Activated CD4-positive, alpha-beta memory T cell treated with anti-CD3 and anti-CD28 coated beads for 36 hours (primary cell): ENCODE measurements around the gene SHMT2. TPM values are rescaled to one million over a fixed set of nuclear protein-coding genes. Genes with fewer than 3 reads are reported as not detected.

ENCODE experiments used
- CTCF ChIA-PET: fragments of 350-600 bp; sonication (Branson Sonifier 250); formaldehyde crosslinking; loops from one replicate; lab custom pipeline; 2021; ENCODE audit warnings: antibody characterized with exemption, inconsistent platforms; lab: Charles Lee
- POLR2A ChIA-PET: fragments of 350-600 bp; sonication (Branson Sonifier 250); formaldehyde crosslinking; loops from one replicate; lab custom pipeline; 2021; ENCODE audit warnings: antibody characterized with exemption; lab: Charles Lee
- DNase-seq: peaks from one replicate; pipeline ENCODE4 v3.0.0-alpha.2; 2020
- H3K27ac Mint-ChIP-seq: one replicate; pipeline ENCODE4 v1.8.0; 2021; ENCODE audit warnings: mixed read lengths
- H3K27me3 Mint-ChIP-seq: one replicate; pipeline ENCODE4 v1.8.0; 2021; ENCODE audit warnings: mixed read lengths
- H3K36me3 Mint-ChIP-seq: one replicate; pipeline ENCODE4 v1.8.0; 2021; ENCODE audit warnings: mixed read lengths
- H3K4me1 Mint-ChIP-seq: one replicate; pipeline ENCODE4 v1.8.0; 2021; ENCODE audit warnings: low read depth, mixed read lengths
- H3K4me3 Mint-ChIP-seq: one replicate; pipeline ENCODE4 v1.8.0; 2021; ENCODE audit warnings: mild to moderate bottlenecking, mixed read lengths
- H3K9me3 Mint-ChIP-seq: one replicate; pipeline ENCODE4 v1.8.0; 2021; ENCODE audit warnings: mixed read lengths
- intact Hi-C: fragments of 100-400 bp; cut with micrococcal nuclease; formaldehyde crosslinking; loops from one replicate; pipeline ENCODE4 v1.15.1; 2023
- total RNA-seq, 2 experiments: library from RNA; stranded (reverse); gene quantifications; one replicate each; pipeline ENCODE4 v1.2.3, GENCODE V29; 2021

Gene SHMT2
- total RNA-seq, 2 experiments from 2014 or later: 401 to 404 TPM

DNA sequence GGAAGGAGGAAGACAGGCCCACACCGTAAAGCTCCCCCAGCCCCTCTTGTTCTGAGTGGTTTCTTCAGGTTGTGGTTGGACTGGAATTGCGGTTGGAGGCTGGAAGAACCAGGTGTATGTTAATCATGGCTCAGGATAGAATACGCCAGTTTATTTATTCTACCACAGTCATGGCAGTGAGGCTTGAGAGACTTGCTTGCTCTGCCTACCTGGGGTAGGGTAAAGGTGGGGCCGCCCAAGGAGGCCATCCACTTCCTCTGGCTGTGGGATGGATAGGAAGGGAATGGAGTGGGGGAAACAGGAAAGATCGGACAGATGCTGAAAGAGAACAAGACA lies 8.1 kb downstream of the SHMT2 start:
- intact Hi-C loops: loop anchor here (5.0 kb wide), 1 partner anchor 285 kb away; the partner anchor contains the start of genes DDIT3 and MBD6
- Mint-ChIP-seq H3K27me3 (peaks cover 35% of the 10 kb centered on the region), H3K9me3 (no peaks in the 10 kb centered on the region), H3K27ac (no peak overlapping the region), H3K4me1 (peaks cover 57% of the 10 kb centered on the region), H3K4me3 (peak overlapping the region; percentile 46), H3K36me3 (peaks cover 26% of the 10 kb centered on the region)
- DNase-seq: no peak
- ChIA-PET CTCF (interaction anchor here (2.3 to 15.0 kb wide), 3 partner anchors 10 to 22 kb away, joined by 8 to 447 read pairs (median 447); partner anchors contain the start of genes NXPH4, SHMT2 and STAC3), POLR2A (interaction anchor here (1.5 to 3.9 kb wide), 2 partner anchors 7 to 11 kb away, joined by 3 to 38 read pairs; partner anchors contain the start of gene SHMT2)

- peaks cover 39% of the 10 kb centered on the region for H3K27me3 Mint-ChIP-seq
- CTCF ChIA-PET: interaction anchor here (0.6 to 15.0 kb wide), 16 partner anchors 10 to 237 kb away, joined by 3 to 447 read pairs (median 4); partner anchors contain the start of genes GLI1, NXPH4, SHMT2 and STAC3
- intact Hi-C loops: loop anchor here (2.0 to 5.0 kb wide), 2 partner anchors 13 to 284 kb away; partner anchors contain the start of genes DDIT3 and MBD6
- H3K9me3 Mint-ChIP-seq: no peaks in the 10 kb centered on the region
- H3K4me1 Mint-ChIP-seq: peaks cover 56% of the 10 kb centered on the region
- DNase-seq: peak; percentile 55
- H3K36me3 Mint-ChIP-seq: peaks cover 19% of the 10 kb centered on the region
- H3K4me3 Mint-ChIP-seq: peak overlapping the region; percentile 82
- H3K27ac Mint-ChIP-seq: no peak overlapping the region
- POLR2A ChIA-PET: interaction anchor here (1.5 to 3.9 kb wide), 4 partner anchors 8 to 126 kb away, joined by 3 to 38 read pairs (median 12); partner anchors contain the start of genes SHMT2 and STAT6
Measured at GRCh38 chr12:57237932-57238853, 8.7 kb downstream of the SHMT2 start.

- peaks cover 39% of the 10 kb centered on the region for H3K27me3 Mint-ChIP-seq
- H3K27ac Mint-ChIP-seq: no peak overlapping the region
- ChIA-PET POLR2A (interaction anchor here (0.6 to 3.9 kb wide), 5 partner anchors 9 to 483 kb away, joined by 3 to 38 read pairs (median 9); partner anchors contain the start of genes SHMT2 and STAT6), CTCF (interaction anchor here (0.6 to 15.0 kb wide), 25 partner anchors 9 to 370 kb away, joined by 3 to 447 read pairs (median 4); partner anchors contain the start of genes GLI1, NXPH4, SHMT2 and STAC3)
- DNase-seq: peak; percentile 93
- H3K9me3 Mint-ChIP-seq: no peaks in the 10 kb centered on the region
- peak overlapping the region; percentile 82 for H3K4me3 Mint-ChIP-seq
- intact Hi-C loops: loop anchor here (1.0 to 5.0 kb wide), 4 partner anchors 10 to 283 kb away; partner anchors contain the start of genes DDIT3, MBD6 and SHMT2
- H3K36me3 Mint-ChIP-seq: peaks cover 11% of the 10 kb centered on the region
- peaks cover 60% of the 10 kb centered on the region for H3K4me1 Mint-ChIP-seq
Measured at GRCh38 chr12:57238854-57239554, 9.5 kb downstream of the SHMT2 start.

GRCh38 chr12:57239587-57240065 lies 10.1 kb downstream of the SHMT2 start:
- H3K27ac Mint-ChIP-seq: peak overlapping the region; percentile 54
- intact Hi-C loops: loop anchor here (1.0 to 5.0 kb wide), 5 partner anchors 10 to 283 kb away; partner anchors contain the start of genes DDIT3, MBD6, SHMT2 and STAT6
- POLR2A ChIA-PET: interaction anchor here (0.6 to 3.9 kb wide), 6 partner anchors 9 to 484 kb away, joined by 3 to 38 read pairs (median 8); partner anchors contain the start of genes SHMT2 and STAT6
- peak overlapping the region; percentile 82 for H3K4me3 Mint-ChIP-seq
- H3K4me1 Mint-ChIP-seq: peaks cover 57% of the 10 kb centered on the region
- H3K9me3 Mint-ChIP-seq: no peaks in the 10 kb centered on the region
- H3K36me3 Mint-ChIP-seq: peaks cover 5% of the 10 kb centered on the region
- CTCF ChIA-PET: interaction anchor here (0.6 to 15.0 kb wide), 28 partner anchors 8 to 371 kb away, joined by 3 to 447 read pairs (median 4); partner anchors contain the start of genes GLI1, NXPH4, SHMT2 and STAC3
- peaks cover 39% of the 10 kb centered on the region for H3K27me3 Mint-ChIP-seq
- DNase-seq: no peak

DNA sequence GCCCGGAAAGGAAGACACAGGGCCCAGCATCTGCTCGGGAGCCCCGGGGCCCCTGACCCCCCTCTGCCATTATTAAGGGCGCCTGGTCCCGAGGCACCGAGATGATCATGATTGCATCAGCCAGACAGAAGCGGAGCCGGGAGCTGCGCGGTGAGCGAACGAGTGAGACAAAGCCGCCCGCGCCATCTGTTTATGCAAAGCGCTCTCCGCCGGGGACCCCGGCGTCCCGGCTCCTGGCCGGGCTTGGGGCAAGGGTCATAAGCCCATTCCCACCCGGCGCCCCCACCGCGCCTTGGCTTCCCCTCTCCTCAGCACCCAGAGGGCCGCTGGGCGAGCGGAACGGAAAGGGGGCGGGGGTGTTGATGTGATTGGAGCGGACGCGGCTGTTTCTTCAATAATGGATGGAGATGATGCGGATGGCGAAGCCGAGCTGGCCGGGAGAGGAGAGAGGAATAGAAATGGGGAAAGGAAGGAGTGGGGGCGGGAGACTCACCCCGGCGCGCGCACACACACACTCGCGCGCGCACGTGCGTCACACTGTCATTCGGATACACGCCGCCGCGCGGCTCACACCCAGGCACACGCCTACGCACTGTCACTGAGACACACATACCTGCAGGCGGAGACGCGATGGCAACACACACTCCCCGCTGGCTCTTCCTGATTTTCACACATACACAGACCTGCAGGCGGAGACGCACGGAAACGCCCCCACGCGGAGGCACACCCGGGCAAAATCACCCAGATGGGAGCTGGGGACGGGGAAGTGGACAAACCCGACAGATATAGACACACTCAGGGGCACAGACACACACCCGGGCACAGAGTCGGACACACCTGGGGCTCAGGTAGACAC lies 10.8 kb downstream of the SHMT2 start:
- H3K27me3 Mint-ChIP-seq: peaks cover 39% of the 10 kb centered on the region

GRCh38 chr12:57240926-57241401 lies 11.5 kb downstream of the SHMT2 start:
- Mint-ChIP-seq H3K9me3 (no peaks in the 10 kb centered on the region), H3K27me3 (peaks cover 39% of the 10 kb centered on the region), H3K27ac (peak overlapping the region; percentile 75), H3K36me3 (no peaks in the 10 kb centered on the region), H3K4me1 (peaks cover 53% of the 10 kb centered on the region), H3K4me3 (peak overlapping the region; percentile 82)
- CTCF ChIA-PET: interaction anchor here (0.7 to 15.0 kb wide), 11 partner anchors 13 to 236 kb away, joined by 3 to 447 read pairs (median 4); partner anchors contain the start of genes GLI1, LRP1, NXPH4 and SHMT2
- intact Hi-C loops: loop anchor here (5.0 kb wide), 1 partner anchor 129 kb away; the partner anchor contains the start of gene STAT6
- POLR2A ChIA-PET: interaction anchor here (0.6 to 3.9 kb wide), 5 partner anchors 11 to 27 kb away, joined by 5 to 38 read pairs (median 8); partner anchors contain the start of gene SHMT2
- DNase-seq: no peak

More for the DNA sequence above, 10.8 kb downstream of the SHMT2 start:
- Mint-ChIP-seq H3K27ac (peak overlapping the region; percentile 75), H3K4me3 (peak overlapping the region; percentile 82), H3K36me3 (peaks cover 2% of the 10 kb centered on the region), H3K9me3 (no peaks in the 10 kb centered on the region), H3K4me1 (peaks cover 55% of the 10 kb centered on the region)
- intact Hi-C loops: loop anchor here (5.0 kb wide), 1 partner anchor 128 kb away; the partner anchor contains the start of gene STAT6
- ChIA-PET POLR2A (interaction anchor here (0.6 to 3.9 kb wide), 8 partner anchors 10 to 130 kb away, joined by 3 to 38 read pairs (median 6); partner anchors contain the start of genes SHMT2 and STAT6), CTCF (interaction anchor here (0.7 to 15.0 kb wide), 17 partner anchors 13 to 222 kb away, joined by 3 to 447 read pairs (median 4); partner anchors contain the start of genes GLI1, LRP1, NXPH4 and SHMT2)
- peak; percentile 83 for DNase-seq

DNA sequence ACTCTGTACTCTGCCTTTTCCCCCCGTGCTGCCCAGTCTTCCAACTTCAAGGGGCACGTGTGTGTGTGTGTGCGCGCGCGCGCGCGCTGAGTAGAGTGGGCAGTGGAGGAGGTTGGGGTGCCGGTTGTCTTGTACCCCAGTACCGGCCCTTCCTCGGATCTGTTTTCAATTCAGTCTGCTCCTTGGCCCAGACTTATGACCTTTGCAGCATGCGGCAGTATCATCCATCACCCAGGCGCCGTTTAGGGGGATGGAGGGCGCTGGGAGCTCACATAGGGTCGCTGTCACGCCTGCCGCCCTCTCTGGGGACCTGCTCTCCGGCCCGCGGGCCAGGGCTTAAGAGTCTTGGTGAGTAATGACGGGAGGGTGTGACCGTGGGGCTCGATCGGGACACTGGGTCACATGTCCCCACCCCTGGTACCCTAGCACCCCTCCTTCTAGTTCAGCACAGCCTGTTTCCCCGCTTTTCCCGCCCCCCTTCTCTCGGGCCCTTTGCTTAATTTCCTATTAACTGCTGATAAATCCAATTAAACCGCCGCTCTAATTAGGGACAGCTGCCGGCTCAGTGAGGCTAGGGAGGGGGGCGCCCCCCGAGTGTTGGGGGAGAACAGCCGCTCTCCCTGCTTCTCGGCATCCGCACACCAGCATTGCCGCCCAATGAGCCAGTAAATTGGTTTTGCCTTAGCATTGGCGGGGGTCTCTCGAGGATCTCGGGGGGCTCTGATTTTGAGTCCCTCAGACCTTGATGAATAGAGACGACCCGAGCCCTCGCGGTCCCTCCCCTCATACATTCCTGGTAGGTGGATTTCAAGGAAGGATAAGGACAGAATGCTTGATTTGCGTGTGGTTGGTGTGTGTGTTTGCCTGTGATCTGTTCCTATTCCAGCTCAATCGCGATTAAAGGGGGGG lies 12.1 kb downstream of the SHMT2 start:
- no peaks in the 10 kb centered on the region for H3K36me3 Mint-ChIP-seq
- no peaks in the 10 kb centered on the region for H3K9me3 Mint-ChIP-seq
- H3K4me1 Mint-ChIP-seq: peaks cover 50% of the 10 kb centered on the region
- H3K4me3 Mint-ChIP-seq: peak overlapping the region; percentile 10
- no peak for DNase-seq
- H3K27ac Mint-ChIP-seq: no peak overlapping the region
- peaks cover 39% of the 10 kb centered on the region for H3K27me3 Mint-ChIP-seq
- ChIA-PET POLR2A (interaction anchor here (0.9 to 2.0 kb wide), 4 partner anchors 12 to 18 kb away, joined by 4 to 11 read pairs (median 6); partner anchors contain the start of gene SHMT2), CTCF (interaction anchor here (1.0 to 15.0 kb wide), 23 partner anchors 10 to 235 kb away, joined by 3 to 447 read pairs (median 6); partner anchors contain the start of genes LRP1, NXPH4, SHMT2 and STAT6)
- intact Hi-C loops: loop anchor here (5.0 kb wide), 1 partner anchor 129 kb away; the partner anchor contains the start of gene STAT6

GRCh38 chr12:57242329-57242690 lies 12.8 kb downstream of the SHMT2 start:
- Mint-ChIP-seq H3K9me3 (no peaks in the 10 kb centered on the region), H3K4me1 (peaks cover 44% of the 10 kb centered on the region), H3K27me3 (peaks cover 33% of the 10 kb centered on the region), H3K4me3 (no peak overlapping the region), H3K27ac (no peak overlapping the region), H3K36me3 (no peaks in the 10 kb centered on the region)
- CTCF ChIA-PET: interaction anchor here (0.6 to 15.0 kb wide), 36 partner anchors 10 to 238 kb away, joined by 3 to 447 read pairs (median 6); partner anchors contain the start of genes LRP1, NXPH4, SHMT2 and STAT6
- intact Hi-C loops: loop anchor here (5.0 kb wide), 1 partner anchor 130 kb away; the partner anchor contains the start of gene STAT6
- DNase-seq: no peak
- POLR2A ChIA-PET: interaction anchor here (0.8 to 2.0 kb wide), 6 partner anchors 13 to 27 kb away, joined by 3 to 11 read pairs (median 4); partner anchors contain the start of gene SHMT2
